ENCODE measurements around the gene PPP1R14C.

DNA sequence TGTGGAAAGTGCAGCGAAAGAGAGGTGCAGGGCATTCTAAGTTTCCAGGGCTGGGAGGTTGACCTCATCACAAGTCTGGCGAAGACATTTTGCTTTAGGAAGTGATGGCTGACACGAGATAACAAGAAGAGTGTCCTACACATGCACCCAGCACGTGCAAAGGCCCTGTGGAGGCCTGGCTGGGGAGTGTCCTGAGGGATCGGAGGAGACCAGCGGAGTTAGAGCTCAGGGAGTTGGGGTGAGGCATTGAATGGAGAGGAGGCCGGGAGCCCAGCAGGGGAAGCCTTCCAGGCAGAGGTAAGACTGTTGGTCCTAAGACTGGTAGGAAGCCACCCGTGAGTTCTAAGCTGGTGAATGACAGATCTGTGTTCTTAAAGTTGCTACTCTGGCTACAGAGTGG, 58.4 kb downstream of the PPP1R14C start:
- TF ChIP-seq EZH2phosphoT487 (IDR thresholded peaks at IDR 0.05; ENCODE audit: insufficient read depth, low read depth) (no peak), EZH2 (IDR thresholded peaks at IDR 0.05; ENCODE audit: insufficient read depth, poor library complexity, severe bottlenecking) (no peak)

All from GM23248 (cell line).